Measurements from ENCODE around the gene FPGS.

DNA sequence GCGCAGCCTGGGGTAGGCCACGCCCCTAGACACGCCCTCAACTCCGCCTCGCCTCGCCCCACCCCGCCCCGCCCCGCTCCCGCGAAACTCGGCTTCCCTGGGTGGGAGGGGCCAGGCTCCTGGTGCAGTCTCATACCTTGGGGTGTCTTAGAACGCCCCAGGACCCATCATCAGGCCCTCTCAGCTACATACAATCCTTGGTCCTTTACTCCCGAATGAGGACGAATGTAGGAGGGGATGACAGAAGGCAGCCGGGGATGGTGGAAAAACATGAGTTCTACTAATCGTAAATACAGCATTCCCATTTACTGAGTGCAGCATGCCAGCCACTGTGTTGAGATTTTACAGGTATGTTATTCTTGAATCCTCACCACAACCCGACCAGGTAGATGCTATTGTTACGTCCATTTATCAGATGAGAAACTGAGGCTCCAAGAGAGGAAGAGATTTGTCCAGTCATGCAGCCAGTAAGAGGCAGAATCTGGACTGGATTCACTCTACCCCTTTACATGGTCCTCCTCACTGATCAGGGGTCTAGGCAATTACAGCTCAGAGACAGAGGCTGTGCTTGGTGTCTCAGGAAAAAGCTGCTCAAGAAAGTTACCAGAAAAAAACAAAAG, 31.0 kb upstream of the FPGS start:
- TF ChIP-seq, protein P1, sequence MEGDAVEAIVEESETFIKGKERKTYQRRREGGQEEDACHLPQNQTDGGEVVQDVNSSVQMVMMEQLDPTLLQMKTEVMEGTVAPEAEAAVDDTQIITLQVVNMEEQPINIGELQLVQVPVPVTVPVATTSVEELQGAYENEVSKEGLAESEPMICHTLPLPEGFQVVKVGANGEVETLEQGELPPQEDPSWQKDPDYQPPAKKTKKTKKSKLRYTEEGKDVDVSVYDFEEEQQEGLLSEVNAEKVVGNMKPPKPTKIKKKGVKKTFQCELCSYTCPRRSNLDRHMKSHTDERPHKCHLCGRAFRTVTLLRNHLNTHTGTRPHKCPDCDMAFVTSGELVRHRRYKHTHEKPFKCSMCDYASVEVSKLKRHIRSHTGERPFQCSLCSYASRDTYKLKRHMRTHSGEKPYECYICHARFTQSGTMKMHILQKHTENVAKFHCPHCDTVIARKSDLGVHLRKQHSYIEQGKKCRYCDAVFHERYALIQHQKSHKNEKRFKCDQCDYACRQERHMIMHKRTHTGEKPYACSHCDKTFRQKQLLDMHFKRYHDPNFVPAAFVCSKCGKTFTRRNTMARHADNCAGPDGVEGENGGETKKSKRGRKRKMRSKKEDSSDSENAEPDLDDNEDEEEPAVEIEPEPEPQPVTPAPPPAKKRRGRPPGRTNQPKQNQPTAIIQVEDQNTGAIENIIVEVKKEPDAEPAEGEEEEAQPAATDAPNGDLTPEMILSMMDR (conservative IDR thresholded peaks at IDR 0.05; ENCODE audit: low read length) = no peak
- TF ChIP-seq EZH2phosphoT487 (IDR thresholded peaks at IDR 0.05; ENCODE audit: borderline replicate concordance, low read depth, low read length) = no peak

All from OCI-LY7 (cell line).